Heart right ventricle (tissue), 16 donors: Measurements from ENCODE around the gene TADA1. TPM values are rescaled to one million over a fixed set of nuclear protein-coding genes. Genes with fewer than 3 reads are reported as not detected.
A peak's percentile ranks its signal among the peaks of the same experiment; 100 is the strongest.

ENCODE experiments used
- ATAC-seq, 8 donors: fragments of 200-7000 bp; cut with Tn5 transposase; one replicate each; pipeline ENCODE4 v1.9.1; 2020; ENCODE audit warnings: mild to moderate bottlenecking in 8 of 8, moderate library complexity in 8 of 8, moderate number of reproducible peaks in 1 of 8
- DNase-seq, 2 donors: peaks; one replicate each; pipeline ENCODE4 v3.0.0-alpha.2; 2020
- H3K27ac ChIP-seq, 10 donors: fragments of 200-600 bp; sonication (generic) in 2 of 10; one replicate each; pipeline versions ENCODE4 v1.5.0 to v1.8.0; 2020 to 2022; ENCODE audit warnings: mild to moderate bottlenecking in 3 of 10
- H3K27me3 ChIP-seq, 7 donors: fragments of 200-600 bp; one replicate each; pipeline ENCODE4 v1.8.0; 2021 to 2022; ENCODE audit warnings: mild to moderate bottlenecking in 2 of 7
- H3K36me3 ChIP-seq, 9 donors: fragments of 200-600 bp; sonication (generic) in 1 of 9; one replicate each; pipeline versions ENCODE4 v1.5.0 to v1.8.0; 2020 to 2022; ENCODE audit warnings: mild to moderate bottlenecking in 2 of 9
- H3K4me1 ChIP-seq, 9 donors: fragments of 200-600 bp; sonication (generic) in 1 of 9; one replicate each; pipeline versions ENCODE4 v1.5.0 to v1.8.0; 2020 to 2022; ENCODE audit warnings: mild to moderate bottlenecking in 4 of 9
- H3K4me3 ChIP-seq, 10 donors: fragments of 200-600 bp; sonication (generic) in 2 of 10; one replicate each; pipeline versions ENCODE4 v1.5.0 to v1.8.0; 2020 to 2022; ENCODE audit warnings: mild to moderate bottlenecking in 7 of 10, moderate library complexity in 2 of 10
- H3K9me3 ChIP-seq, 11 donors: fragments of 200-600 bp in 10 of 11; sonication (generic) in 2 of 11; one replicate each; pipeline versions ENCODE4 v1.5.0 to v1.8.0; 2013 to 2022; ENCODE audit warnings: mild to moderate bottlenecking in 2 of 11, control low read depth in 1 of 11, moderate library complexity in 1 of 11
- CTCF ChIP-seq, 9 donors: fragments of 200-600 bp; sonication (generic) in 2 of 9; IDR thresholded peaks; one replicate each; pipeline versions ENCODE4 v1.5.0 to v1.8.0; 2021 to 2022; ENCODE audit warnings: antibody characterized with exemption in 9 of 9, mild to moderate bottlenecking in 5 of 9, moderate library complexity in 1 of 9
- WGBS, 2 donors: extraction: QIAGEN DNeasy Blood & Tissue Kit; methylation state at CpG; one replicate each; pipeline ENCODE4 v1.1.7; 2013; ENCODE audit warnings: inconsistent platforms in 1 of 2; 5-methylcytosine and 5-hydroxymethylcytosine counted together
- intact Hi-C, 10 donors: fragments of 100-400 bp; cut with DNase I; formaldehyde crosslinking; loops; one replicate each; pipeline versions ENCODE4 v1.11.1 to v1.14.2; 2022
- polyA plus RNA-seq, 2 donors: library from polyadenylated mRNA; stranded (reverse); fragments of 200-250 nt; gene quantifications; one replicate each; pipeline ENCODE4 v1.2.3, GENCODE V29; 2013
- total RNA-seq, 10 donors: library from RNA; stranded (reverse); fragmentation: NEBNext Ultra II Directional in 3 of 10; extraction: Animal tissue kit (Norgen Biotek cat#: 25700) in 3 of 10; gene quantifications; one replicate each; pipeline versions ENCODE4 v1.2.1 to v1.2.4, GENCODE V29; 2021 to 2023
- donor health status: Arrhythmogenic right ventricular cardiomyopathy.
- donor health status: ischemic (EF 13 %, LVEDD 7.1; RV severe dilation, severe dysfunction).
- donor health status: healthy with polysubstance abuse.
- donor health status: DM: no; HTN: yes; CAD: no.
- donor health status: DM: no; HTN: no; CAD: no.
- donor health status: ischemic (EF 25% LVEDD 6.9; RV normal size, moderate dysfunction).
- donor health status: ischemic (EF 25% LVEDD 5.7; RV mildly dilated, moderate dysfunction).
- donor health status: healthy.
- donor health status: DM: yes; HTN: yes; CAD: no.
- donor health status: Ischemic cardiomyopathy.
- donor health status: ischemic (EF 35%, LVEDD 5.7; RV mildly dilated, moderate dysfunction).
- donor health status: nonischemic (EF 11% LVEDD 7.7; RV severe dilation, severe dysfunction).
- donor health status: DM: yes; HTN: yes; CAD: no.
- donor health status: PGD.
- donor health status: ischemic (EF 29% LVEDD 5.4; RV normal size, mild dysfunction).
- donor health status: nonischemic (EF 23%, LVEDD 6.1; RV moderate dilation, normal function).

TADA1 gene
- total and polyA plus RNA-seq, 12 donors: 6.0 to 12.8 (median 8.9) TPM

- ATAC-seq: no peak
- no peak for TF ChIP-seq CTCF (IDR thresholded peaks at IDR 0.05)
- 63 to 74% methylated on average over 6 of the region's 6 CpGs for WGBS, 2 donors
- Histone ChIP-seq H3K36me3 (peaks cover 0 to 75% (median 49%) of the 10 kb centered on the region in 9 donors), H3K9me3 (no peaks in the 10 kb centered on the region), H3K27ac (peak overlapping the region in 9 of 10 donors; percentile 64 to 95 (median 75)), H3K27me3 (no peaks in the 10 kb centered on the region), H3K4me1 (peaks cover 20 to 90% (median 77%) of the 10 kb centered on the region in 9 donors), H3K4me3 (no peak overlapping the region)
- no peak for DNase-seq
- intact Hi-C loops: loop anchor here in 1 of 10 donors (5.0 kb wide), 1 partner anchor 34 kb away; the partner anchor contains the start of gene TADA1
These were observed 32.7 kb downstream of the TADA1 start for GRCh38 chr1:166843322-166843721.

GRCh38 chr1:166840309-166841274 lies 35.5 kb downstream of the TADA1 start:
- intact Hi-C loops: loop anchor here in 3 of 10 donors (2.0 to 5.0 kb wide), 2 partner anchors 36 to 37 kb away; partner anchors contain the start of gene TADA1 (in 3 of the 3)
- peaks cover 20 to 68% (median 66%) of the 10 kb centered on the region in 9 donors for H3K4me1 ChIP-seq
- H3K27me3 ChIP-seq: no peaks in the 10 kb centered on the region
- peak in 1 of 9 donors; percentile 1 for TF ChIP-seq CTCF (IDR thresholded peaks at IDR 0.05)
- H3K36me3 ChIP-seq: peaks cover 0 to 48% (median 26%) of the 10 kb centered on the region in 9 donors
- ATAC-seq (peak in 3 of 8 donors; percentile 8 to 15 (median 9)), DNase-seq (peak in 1 of 2 donors; percentile 23)
- H3K4me3 ChIP-seq: peak overlapping the region; percentile 44 to 84 (median 71)
- H3K27ac ChIP-seq: peak overlapping the region; percentile 79 to 95 (median 86)
- WGBS, 2 donors: 30 to 33% methylated on average over 16 of the region's 16 CpGs
- no peaks in the 10 kb centered on the region for H3K9me3 ChIP-seq

- Histone ChIP-seq H3K4me3 (peak overlapping the region; percentile 44 to 84 (median 71)), H3K4me1 (peaks cover 19 to 59% (median 58%) of the 10 kb centered on the region in 9 donors), H3K27ac (peak overlapping the region; percentile 79 to 95 (median 90)), H3K9me3 (no peaks in the 10 kb centered on the region), H3K36me3 (peaks cover 0 to 40% (median 23%) of the 10 kb centered on the region in 9 donors), H3K27me3 (no peaks in the 10 kb centered on the region)
- ATAC-seq: peak in 2 of 8 donors; percentile 12 to 17
- TF ChIP-seq CTCF (IDR thresholded peaks at IDR 0.05): peak in 6 of 9 donors; percentile 8 to 44 (median 33)
- intact Hi-C loops: loop anchor here in 5 of 10 donors (1.0 to 5.0 kb wide), 3 partner anchors 37 to 38 kb away; partner anchors contain the start of gene TADA1 (in 5 of the 5)
- peak; percentile 43 to 66 for DNase-seq
- WGBS, 2 donors: 1 to 2% methylated on average over 58 to 80 of the region's 82 CpGs
These were observed 36.3 kb downstream of the TADA1 start for GRCh38 chr1:166839600-166840308.
